Neural cell (in vitro differentiated cells): ENCODE results near the gene TMEFF1. TPM values are rescaled to one million over a fixed set of nuclear protein-coding genes. Genes with fewer than 3 reads are reported as not detected.

ENCODE experiments used
- H2AFZ ChIP-seq: fragments of 200-600, 300-800 bp; sonication (generic), shearing (Covaris generic); 2 replicates; pipeline ENCODE4 v1.6.0; 2014; ENCODE audit warnings: low read depth, mild to moderate bottlenecking, antibody characterized with exemption, low read length, moderate library complexity
- H3F3A ChIP-seq: fragments of 200-600 bp; shearing (Covaris generic); 2 replicates; pipeline ENCODE4 v1.6.1; 2016; ENCODE audit warnings: mild to moderate bottlenecking, moderate library complexity, mixed read lengths, antibody characterized with exemption, low read length; ENCODE audit not compliant: insufficient read depth, poor library complexity, severe bottlenecking
- H3K27ac ChIP-seq: fragments of 200-600, 300-800 bp; sonication (generic), shearing (Covaris generic); 2 replicates; pipeline ENCODE4 v1.5.1; 2014; ENCODE audit warnings: mild to moderate bottlenecking, low read length, moderate library complexity
- H3K27me3 ChIP-seq: fragments of 300-800, 200-600 bp; sonication (generic), shearing (Covaris generic); 2 replicates; pipeline ENCODE4 v1.6.0; 2014; ENCODE audit warnings: mild to moderate bottlenecking, low read depth, low read length, moderate library complexity; ENCODE audit not compliant: insufficient read depth
- H3K36me3 ChIP-seq: fragments of 300-800, 200-600 bp; sonication (generic), shearing (Covaris generic); 2 replicates; pipeline ENCODE4 v1.5.1; 2014; ENCODE audit warnings: mild to moderate bottlenecking, antibody characterized with exemption, low read length, moderate library complexity; ENCODE audit not compliant: insufficient read depth
- H3K4me2 ChIP-seq: fragments of 300-800, 200-600 bp; sonication (generic), shearing (Covaris generic); 2 replicates; pipeline ENCODE4 v1.6.0; 2014; ENCODE audit warnings: mild to moderate bottlenecking, low read length
- H3K4me3 ChIP-seq: fragments of 300-800, 200-600 bp; sonication (generic), shearing (Covaris generic); 2 replicates; pipeline ENCODE4 v1.5.1; 2014; ENCODE audit warnings: mild to moderate bottlenecking, low read length, moderate library complexity
- H3K79me2 ChIP-seq: fragments of 200-600 bp; shearing (Covaris generic); replicated peaks from 2 replicates; pipeline ENCODE4 v1.6.0; 2014; ENCODE audit warnings: mild to moderate bottlenecking, low read length, moderate library complexity; ENCODE audit not compliant: insufficient read depth
- H3K9ac ChIP-seq: fragments of 300-800, 200-600 bp; sonication (generic), shearing (Covaris generic); 2 replicates; pipeline ENCODE4 v1.6.1; 2016; ENCODE audit warnings: mild to moderate bottlenecking, low read length, mixed read lengths
- H3K9me2 ChIP-seq: fragments of 200-600 bp; shearing (Covaris generic); 2 replicates; pipeline ENCODE4 v1.6.1; 2016; ENCODE audit warnings: mild to moderate bottlenecking, low read length, mixed read lengths; ENCODE audit not compliant: insufficient read depth
- H3K9me3 ChIP-seq: fragments of 200-600, 300-800 bp; sonication (generic), shearing (Covaris generic); 2 replicates; pipeline ENCODE4 v1.6.1; 2016; ENCODE audit warnings: mild to moderate bottlenecking, mixed run types, low read length, moderate library complexity, mixed read lengths
- H4K20me1 ChIP-seq: fragments of 200-600 bp; shearing (Covaris generic); 2 replicates; pipeline ENCODE4 v1.6.1; 2016; ENCODE audit warnings: mild to moderate bottlenecking, mixed run types; ENCODE audit not compliant: insufficient read depth
- EP300 ChIP-seq: fragments of 450-650 bp; conservative IDR thresholded peaks from 2 replicates; pipeline ENCODE4 v1.6.1; 2014; ENCODE audit warnings: antibody characterized with exemption, mild to moderate bottlenecking, moderate library complexity; ENCODE audit not compliant: poor library complexity, severe bottlenecking
- EZH2 ChIP-seq: fragments of 200-600, 300-800 bp; shearing (Covaris generic), sonication (generic); IDR thresholded peaks from 2 replicates; pipeline ENCODE4 v1.6.1; 2014; ENCODE audit warnings: antibody characterized with exemption, low read length, borderline replicate concordance, mild to moderate bottlenecking; ENCODE audit not compliant: insufficient read depth, poor library complexity, severe bottlenecking
- MXI1 ChIP-seq: fragments of 450-650 bp; conservative IDR thresholded peaks from 2 replicates; pipeline ENCODE4 v1.6.1; 2014; ENCODE audit warnings: antibody characterized with exemption, mild to moderate bottlenecking; ENCODE audit not compliant: poor library complexity, severe bottlenecking
- POLR2AphosphoS5 ChIP-seq: IDR thresholded peaks from 2 replicates; pipeline ENCODE4 v1.6.1; 2012
- RAD21 ChIP-seq: fragments of 450-650 bp; conservative IDR thresholded peaks from 2 replicates; pipeline ENCODE4 v1.6.1; 2014; ENCODE audit warnings: antibody characterized with exemption, mild to moderate bottlenecking, moderate library complexity
- REST ChIP-seq: IDR thresholded peaks from 2 replicates; pipeline ENCODE4 v1.6.1; 2012; ENCODE audit warnings: borderline replicate concordance
- SMC3 ChIP-seq: fragments of 450-650 bp; conservative IDR thresholded peaks from 2 replicates; pipeline ENCODE4 v1.6.1; 2014; ENCODE audit warnings: antibody characterized with exemption, mild to moderate bottlenecking, moderate library complexity; ENCODE audit not compliant: poor library complexity
- TAF1 ChIP-seq: IDR thresholded peaks from 2 replicates; pipeline ENCODE4 v1.6.1; 2012; ENCODE audit warnings: low read depth
- polyA plus RNA-seq: library from polyadenylated mRNA; depleted of rRNA; stranded (reverse); fragments of >200 nt; gene quantifications from 2 replicates; pipeline ENCODE4 v1.2.3, GENCODE V29; 2014
- TF ChIP-seq, protein P1 (sequence below): fragments of 450-650 bp; IDR thresholded peaks from 2 replicates; pipeline ENCODE4 v1.5.1; 2014; ENCODE audit warnings: antibody characterized with exemption, mild to moderate bottlenecking, moderate library complexity; ENCODE audit not compliant: poor library complexity, severe bottlenecking

Gene TMEFF1
- polyA plus RNA-seq, 1 donor from 2014 or later, result 273 TPM

- H2AFZ ChIP-seq, result no peak overlapping the region
- peaks cover 96% of the 10 kb centered on the region for H3K79me2 ChIP-seq
- H3K27me3 ChIP-seq, result no peaks in the 10 kb centered on the region
- no peaks in the 10 kb centered on the region for H3F3A ChIP-seq
- no peak overlapping the region for H3K27ac ChIP-seq
- H3K9me2 ChIP-seq, result no peaks in the 10 kb centered on the region
- no peak overlapping the region for H3K4me2 ChIP-seq
- no peaks in the 10 kb centered on the region for H3K36me3 ChIP-seq
- H3K9ac ChIP-seq, result no peak overlapping the region
- H3K9me3 ChIP-seq, result no peaks in the 10 kb centered on the region
- TF ChIP-seq RAD21 (no peak), MXI1 (no peak), REST (no peak), TAF1 (no peak), SMC3 (no peak), POLR2AphosphoS5 (no peak), EZH2 (no peak), EP300 (no peak)
- TF ChIP-seq, protein P1, sequence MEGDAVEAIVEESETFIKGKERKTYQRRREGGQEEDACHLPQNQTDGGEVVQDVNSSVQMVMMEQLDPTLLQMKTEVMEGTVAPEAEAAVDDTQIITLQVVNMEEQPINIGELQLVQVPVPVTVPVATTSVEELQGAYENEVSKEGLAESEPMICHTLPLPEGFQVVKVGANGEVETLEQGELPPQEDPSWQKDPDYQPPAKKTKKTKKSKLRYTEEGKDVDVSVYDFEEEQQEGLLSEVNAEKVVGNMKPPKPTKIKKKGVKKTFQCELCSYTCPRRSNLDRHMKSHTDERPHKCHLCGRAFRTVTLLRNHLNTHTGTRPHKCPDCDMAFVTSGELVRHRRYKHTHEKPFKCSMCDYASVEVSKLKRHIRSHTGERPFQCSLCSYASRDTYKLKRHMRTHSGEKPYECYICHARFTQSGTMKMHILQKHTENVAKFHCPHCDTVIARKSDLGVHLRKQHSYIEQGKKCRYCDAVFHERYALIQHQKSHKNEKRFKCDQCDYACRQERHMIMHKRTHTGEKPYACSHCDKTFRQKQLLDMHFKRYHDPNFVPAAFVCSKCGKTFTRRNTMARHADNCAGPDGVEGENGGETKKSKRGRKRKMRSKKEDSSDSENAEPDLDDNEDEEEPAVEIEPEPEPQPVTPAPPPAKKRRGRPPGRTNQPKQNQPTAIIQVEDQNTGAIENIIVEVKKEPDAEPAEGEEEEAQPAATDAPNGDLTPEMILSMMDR, result no peak
- peaks cover 4% of the 10 kb centered on the region for H4K20me1 ChIP-seq
- H3K4me3 ChIP-seq, result no peak overlapping the region
Measured at GRCh38 chr9:100479820-100480219, 6.9 kb downstream of the TMEFF1 start.

DNA sequence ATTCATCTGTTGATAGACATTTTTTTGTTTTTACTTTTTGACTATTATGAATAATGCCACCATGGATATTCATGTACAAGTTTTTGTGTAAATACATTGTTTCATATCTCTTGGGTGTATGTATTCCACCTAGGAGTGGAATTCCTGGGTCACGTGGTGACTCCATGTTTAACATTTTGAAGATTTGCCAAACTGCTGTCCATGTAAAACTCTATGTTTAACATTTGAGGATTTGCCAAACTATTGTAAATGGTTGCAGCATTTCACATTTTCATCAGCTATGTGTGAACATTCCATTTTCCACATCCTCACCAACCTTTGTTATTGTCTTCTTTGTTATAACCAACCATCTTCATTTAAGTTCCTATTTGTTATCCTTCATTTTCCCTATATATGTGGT is 12.2 kb downstream of the TMEFF1 start:
- no peak overlapping the region for H3K27ac ChIP-seq

More for the DNA sequence above, 12.2 kb downstream of the TMEFF1 start:
- Histone ChIP-seq H3K9me3 (no peaks in the 10 kb centered on the region), H3K27me3 (no peaks in the 10 kb centered on the region), H3K79me2 (peaks cover 98% of the 10 kb centered on the region), H3K36me3 (no peaks in the 10 kb centered on the region), H3K9me2 (no peaks in the 10 kb centered on the region), H2AFZ (no peak overlapping the region), H4K20me1 (peaks cover 11% of the 10 kb centered on the region), H3K9ac (no peak overlapping the region), H3K4me3 (no peak overlapping the region), H3F3A (peaks cover 1% of the 10 kb centered on the region), H3K4me2 (no peak overlapping the region)
- TF ChIP-seq EZH2 (no peak), EP300 (no peak), MXI1 (no peak), SMC3 (no peak), RAD21 (no peak), REST (no peak), TAF1 (no peak), POLR2AphosphoS5 (no peak)
- TF ChIP-seq, protein P1, result no peak
